NCI-H2107 (cell line): Measurements from ENCODE around the gene COL3A1.

ENCODE experiments used
- DNase-seq: peaks from one replicate; lab custom pipeline; 2025; lab: John Stamatoyannopoulos, UW

COL3A1 gene

DNA sequence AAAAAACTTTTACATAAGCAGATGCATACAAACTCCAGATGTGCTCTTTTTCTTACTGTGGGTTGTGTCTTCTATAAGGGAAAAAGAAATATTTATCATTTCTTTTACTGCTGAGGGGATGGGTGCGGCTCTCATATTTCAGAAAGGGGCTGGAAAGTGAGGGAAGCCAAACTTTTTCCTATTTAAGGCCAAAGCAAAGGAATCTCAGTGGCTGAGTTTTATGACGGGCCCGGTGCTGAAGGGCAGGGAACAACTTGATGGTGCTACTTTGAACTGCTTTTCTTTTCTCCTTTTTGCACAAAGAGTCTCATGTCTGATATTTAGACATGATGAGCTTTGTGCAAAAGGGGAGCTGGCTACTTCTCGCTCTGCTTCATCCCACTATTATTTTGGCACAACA lies at the start of gene COL3A1:
Gene COL3A1, plus strand, starts transcription at position 210 of the 400 bp plus-strand sequence. Its CDS starts 117 bp downstream, at position 327.
- DNase-seq = no peak

DNA sequence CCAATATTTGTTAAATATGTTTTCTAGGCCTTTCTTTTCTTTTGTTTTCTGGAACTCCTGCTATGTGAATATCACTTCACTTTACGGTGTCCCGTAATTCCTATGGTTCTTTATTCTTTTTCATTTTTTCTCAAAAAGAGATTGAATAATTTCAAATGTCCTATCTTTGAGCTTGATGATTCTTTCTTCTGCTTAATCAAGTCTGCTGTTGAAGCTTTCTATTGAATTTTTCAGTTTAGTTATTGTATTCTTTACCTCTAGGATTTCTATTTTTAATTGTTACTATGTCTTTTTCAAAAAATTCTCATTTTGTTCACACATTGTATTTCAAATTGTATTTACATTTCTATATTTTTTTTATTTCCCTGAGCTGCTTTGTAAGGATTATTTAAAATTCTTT lies 45.5 kb upstream of the COL3A1 start:
- DNase-seq = no peak

DNA sequence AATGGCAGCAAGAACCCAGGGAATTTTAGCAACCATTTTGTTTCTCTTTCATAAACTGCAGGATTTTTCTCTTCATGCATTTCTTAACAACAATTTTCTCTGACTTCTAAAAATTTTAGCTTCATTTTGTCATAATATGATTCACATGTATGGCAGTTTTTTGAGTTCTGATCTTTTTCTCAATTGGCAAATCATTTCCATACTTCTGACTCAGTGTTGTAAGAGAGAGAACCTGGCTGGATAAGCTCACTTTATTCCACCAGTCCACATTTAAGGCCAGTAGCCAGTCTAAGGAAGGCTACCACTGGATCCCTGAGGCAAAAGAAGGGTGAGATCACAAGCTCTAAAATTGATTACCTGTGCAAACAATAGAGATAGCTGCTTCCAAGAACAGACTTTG lies 42.8 kb upstream of the COL3A1 start:
- no peak for DNase-seq

DNA sequence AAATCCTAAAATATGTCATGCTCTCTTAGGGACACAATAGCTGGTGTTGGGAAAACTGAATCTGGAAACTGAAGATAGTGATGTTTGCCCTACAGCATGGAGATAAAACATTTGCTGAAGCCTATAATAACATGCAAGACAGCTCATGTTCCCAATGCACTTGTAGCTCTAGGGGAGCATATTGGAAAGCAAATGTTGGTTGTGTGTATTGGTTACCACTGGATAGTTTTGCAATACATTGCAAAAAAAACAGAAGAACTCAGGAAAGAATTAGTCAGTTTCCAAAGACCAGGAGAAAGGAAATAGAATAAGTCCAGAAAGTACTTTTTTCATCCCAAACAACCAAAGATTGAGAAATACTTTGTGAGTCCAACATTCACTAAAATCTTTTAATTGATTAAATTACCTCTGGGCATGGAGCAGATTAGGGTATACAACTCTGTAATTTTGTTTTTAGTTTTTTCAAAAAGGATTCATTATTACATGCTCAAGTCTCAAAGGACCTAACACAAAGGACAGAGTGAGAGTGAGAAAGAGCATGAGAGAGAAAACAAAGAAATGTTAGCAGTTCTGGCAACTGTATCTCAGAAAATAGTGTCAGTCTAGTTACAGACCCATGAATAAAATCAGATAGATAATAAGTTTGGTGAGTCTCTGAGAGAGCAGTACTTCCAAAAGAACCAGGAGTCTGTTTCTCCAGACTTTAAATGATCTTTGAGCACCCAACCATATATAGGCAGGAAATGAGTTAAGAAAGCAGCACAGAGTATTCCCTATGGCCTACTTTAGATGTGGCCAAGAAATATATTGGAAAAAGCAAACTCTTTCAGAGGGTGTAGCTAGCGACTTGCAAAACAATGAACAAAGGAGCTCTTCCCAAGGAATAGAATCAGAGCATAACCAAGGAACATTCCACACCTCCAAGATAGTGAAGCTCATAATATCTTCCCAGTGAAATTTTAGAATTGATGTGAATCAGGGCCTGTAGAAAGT lies 36.6 kb upstream of the COL3A1 start:
- DNase-seq = no peak

DNA sequence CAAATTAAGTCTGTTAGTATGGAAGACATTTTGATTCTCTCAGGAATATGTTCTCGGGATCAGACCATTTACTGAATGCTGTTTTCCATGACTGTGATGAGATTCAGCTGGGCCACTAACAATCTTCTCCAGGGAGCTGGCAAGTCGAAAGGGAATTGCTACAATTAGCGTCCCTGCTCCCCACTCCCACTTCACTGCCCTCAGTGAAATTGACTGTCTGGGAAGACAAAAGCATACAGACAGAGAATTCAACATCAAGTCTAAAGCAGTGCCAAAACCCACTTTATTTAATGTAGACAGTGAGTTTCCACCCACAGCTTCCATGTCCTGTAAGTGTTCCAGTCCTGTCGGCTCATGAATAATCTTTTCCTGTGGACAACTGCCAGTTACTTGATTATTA lies 34.0 kb upstream of the COL3A1 start:
- no peak for DNase-seq

DNA sequence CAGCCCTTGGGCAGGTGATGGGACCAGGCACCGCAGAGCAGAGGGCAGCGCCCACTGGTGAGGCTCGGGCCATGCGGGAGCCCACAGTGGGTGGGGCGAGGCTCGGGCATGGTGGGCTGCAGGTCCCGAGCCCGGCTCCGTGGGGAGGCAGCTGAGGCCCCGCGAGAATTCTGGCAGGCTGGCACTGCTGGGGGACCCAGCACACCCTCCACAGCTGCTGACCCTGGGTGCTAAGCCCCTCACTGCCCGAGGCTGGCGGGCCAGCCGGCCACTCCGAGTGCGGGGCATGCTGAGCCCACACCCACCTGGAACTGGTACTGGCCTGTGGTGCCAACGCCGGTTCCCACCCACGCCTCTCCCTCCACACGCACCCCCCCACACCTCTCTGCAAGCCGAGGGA lies 29.7 kb upstream of the COL3A1 start:
- DNase-seq = no peak

DNA sequence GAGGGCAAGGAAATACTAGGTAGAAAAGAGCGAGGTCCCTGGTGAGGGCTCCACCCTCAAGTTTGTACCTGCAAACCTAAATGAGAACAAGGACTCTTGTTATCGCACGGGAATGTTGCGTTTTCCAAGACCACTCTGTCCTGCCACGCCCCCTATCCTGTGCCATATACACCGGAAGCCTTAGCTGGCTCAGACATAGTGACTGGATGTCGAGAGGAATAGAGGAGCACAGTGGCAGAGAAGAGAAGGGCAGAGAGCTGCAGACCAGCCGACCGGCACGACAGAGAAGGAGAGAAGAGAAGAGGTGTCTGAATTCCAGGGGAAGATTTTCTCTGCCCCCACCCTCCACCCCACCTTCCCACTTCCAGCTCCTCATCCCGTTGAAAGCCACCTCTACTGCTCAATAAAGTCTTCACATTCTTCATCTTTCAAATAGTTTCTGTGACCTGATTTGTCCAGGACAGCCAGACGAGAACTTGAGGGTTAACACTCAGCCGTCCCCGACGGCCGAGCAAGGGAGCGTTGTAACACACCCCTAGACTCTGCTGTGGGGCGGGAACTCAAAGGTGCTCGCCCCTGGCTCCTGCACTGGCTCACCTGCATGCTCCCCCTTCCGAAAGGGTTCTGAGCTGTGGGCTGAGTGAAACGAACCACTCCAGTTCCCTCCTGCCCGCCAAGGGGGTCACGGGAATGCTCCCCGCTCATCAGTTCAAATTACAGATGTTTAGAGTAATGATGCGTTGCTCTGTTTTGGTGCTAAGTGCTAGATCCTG lies 24.9 kb upstream of the COL3A1 start:
- no peak for DNase-seq

DNA sequence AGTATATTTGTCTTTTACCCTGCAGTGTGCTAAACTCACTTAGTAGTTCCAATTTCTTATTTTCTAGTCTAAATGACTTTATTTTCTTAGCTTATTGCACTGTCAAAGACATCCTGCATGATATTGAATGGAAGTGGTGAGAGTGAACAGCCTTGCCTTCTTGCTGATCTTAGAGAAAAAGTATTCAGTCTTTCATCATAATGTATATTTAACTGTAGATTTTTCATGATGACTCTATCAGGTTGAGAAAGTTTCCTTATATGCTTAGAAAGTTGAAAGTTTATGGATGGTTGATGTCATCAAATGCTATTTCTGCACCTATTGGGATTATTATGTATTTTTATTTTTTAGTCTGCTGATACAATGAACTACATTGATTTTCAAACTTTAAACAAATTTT lies 21.3 kb upstream of the COL3A1 start:
- DNase-seq = no peak

DNA sequence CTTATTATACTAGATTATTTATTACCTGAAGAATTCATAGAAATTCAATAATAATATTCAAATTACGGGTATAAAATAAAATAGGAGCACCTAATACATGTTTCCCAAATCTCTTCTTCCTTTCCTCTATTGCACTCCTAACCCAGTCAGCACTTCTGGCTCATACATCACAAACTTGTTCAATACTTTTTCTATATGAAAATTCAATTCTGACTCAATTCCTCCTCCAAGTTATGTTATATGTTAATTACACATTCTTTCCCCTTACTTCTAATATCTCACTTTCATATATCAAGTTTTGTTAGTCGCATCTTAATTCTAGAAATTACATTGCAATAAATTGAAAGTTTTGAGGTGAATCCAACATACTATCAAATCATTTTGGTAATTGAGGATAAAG lies 17.9 kb upstream of the COL3A1 start:
- DNase-seq = no peak

DNA sequence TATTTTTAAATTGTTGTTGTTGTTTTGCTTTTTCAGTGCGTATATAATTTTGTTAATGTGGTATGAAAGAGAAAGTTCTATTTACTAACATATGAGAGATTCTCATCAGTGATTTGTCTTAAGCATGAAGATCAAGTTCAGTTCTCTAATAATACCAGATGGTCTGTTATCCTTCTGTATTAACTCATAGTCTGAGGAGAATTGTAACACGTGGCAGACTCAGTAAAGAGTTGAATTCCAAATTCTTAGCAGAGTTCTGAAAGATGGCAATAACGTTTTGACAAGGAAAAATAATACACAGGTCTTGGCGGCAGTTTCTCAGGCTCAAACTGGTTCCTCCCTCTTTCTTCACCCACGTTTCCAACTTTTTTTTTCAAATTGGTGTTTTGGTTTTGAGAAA lies 17.2 kb upstream of the COL3A1 start:
- DNase-seq = no peak

DNA sequence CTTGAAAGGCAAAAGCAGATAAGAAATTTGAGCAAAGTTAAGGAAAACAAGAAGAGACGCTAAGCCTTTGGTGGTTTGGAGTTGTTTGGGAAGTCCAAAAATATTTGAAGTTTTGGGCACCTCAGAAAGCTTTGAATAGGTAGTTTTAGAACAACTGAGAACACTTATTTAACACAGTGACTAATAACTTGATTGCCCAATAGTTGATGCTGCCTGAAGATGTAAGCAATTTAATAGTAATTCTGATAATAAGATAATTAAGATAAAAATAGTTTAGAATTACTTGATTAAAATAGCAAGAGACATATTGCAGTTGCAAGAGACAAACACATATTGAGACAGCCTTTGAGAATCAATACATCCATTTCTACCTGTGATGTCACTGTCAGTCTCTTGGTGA lies 16.5 kb upstream of the COL3A1 start:
- no peak for DNase-seq

DNA sequence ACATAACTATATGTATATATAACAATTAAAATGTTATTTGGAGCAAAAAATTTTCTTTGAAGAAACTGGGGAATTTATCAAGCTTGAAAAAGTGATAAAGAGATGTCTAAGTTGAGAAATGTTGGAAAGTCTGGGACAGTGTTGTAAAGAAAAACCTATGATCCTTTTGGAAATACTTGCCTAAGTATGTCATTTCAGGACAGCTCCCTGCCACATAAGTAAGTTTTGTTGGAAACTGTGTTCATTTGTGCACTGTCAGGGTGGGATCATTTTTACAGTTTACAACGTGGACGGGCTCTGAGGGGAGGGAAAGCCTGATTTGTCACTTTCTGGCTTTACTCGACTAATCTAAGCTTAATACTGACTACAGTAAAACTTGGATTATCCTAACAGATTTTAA lies 10.4 kb upstream of the COL3A1 start:
- DNase-seq = no peak

DNA sequence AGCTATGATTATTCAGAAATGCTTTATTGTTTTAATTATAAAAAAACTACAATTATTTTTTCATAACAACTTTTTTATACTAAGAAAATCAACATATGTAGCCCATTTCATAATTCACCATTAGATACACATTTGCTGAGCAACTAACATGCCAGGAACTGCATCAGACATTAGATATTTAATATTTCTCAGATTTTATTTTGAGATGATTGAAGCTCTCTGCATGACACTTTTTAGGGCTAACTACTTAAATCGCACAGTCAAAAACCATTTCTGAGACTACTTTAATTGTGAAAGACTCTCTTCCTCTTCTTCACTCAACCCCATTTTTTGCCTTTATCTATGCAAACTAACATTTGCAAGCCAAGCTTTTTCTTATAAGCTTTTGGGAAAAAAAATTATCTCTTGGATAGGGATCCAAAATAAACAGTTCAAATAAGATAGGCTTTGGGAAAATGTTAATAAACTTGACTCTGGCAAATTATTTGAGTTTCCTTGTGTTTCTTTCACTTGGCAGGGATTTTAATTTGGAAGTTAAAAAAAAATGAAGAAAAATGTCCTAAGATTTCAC lies 9.1 kb upstream of the COL3A1 start:
- no peak for DNase-seq

DNA sequence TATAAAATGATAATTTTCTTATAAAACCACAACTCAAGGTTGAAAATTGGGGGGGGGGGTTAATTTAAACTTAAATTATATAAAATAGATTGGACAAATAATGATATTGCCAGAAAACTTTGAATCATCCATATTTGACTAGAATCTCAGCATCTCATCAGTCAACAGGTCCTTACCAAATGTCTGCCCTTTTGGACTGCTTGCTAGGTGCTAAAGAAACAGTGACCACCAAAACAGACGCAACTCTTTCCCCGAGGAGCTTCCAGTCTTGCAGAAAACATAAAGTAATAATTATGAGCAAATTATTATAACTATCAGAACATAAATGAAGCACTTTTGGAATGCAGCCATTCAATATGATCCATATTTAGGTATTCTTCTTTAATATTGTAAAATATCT lies 8.6 kb upstream of the COL3A1 start:
- no peak for DNase-seq

DNA sequence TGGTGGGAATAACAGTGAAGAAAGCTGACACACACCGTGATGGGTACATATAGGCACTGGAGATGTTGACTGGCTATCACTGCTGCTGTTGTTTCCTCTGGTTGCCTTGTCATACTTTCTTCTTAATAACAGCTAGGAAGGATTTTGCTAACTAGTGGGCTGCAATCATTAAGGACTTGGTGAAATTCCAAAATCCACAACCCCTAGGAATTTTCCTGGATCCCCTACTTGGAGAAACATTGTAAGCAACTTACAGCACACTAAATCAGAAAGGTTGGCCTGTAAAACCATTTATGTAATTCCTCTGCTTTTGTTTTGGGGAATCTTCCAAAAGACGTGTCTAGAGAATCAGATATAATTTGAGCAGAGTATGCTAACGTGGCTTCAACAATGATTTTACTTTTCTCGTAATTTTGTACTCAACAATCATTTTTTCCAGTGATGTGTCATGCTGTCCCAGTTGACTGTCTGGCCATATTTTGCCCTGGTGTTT lies 8.0 kb upstream of the COL3A1 start:
- DNase-seq = no peak

DNA sequence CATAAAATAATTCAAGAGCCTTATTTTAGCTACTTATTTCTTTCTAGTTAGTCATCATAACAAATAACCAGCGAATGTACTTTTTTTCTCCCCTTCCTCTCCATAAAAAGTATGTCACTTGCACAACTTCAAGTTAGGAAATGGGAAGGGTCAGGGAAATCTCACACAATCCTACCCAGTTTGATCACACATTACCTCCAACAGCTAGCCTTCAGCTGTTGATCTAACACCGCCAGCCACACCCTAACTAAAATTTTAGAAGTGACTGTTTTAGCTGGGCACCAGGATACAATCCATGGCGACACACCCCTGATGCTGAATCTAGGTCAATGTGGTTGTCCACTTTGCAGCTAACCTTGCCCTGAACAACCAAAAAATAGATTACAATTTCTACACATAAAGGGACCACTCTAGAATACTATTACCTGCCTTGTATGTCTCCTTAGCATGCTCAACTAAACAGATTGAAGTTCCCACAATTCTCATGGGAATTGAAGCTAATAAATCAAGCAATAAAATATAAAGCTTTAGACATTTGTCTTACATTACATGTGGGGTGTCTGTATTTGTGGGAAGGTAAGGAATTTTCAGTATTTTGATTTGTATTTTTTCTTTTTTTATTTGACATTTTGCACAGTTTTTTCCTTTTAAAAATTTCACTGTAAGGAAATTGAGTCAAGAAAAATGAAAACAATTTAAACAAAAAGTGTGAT lies 7.3 kb upstream of the COL3A1 start:
- no peak for DNase-seq

DNA sequence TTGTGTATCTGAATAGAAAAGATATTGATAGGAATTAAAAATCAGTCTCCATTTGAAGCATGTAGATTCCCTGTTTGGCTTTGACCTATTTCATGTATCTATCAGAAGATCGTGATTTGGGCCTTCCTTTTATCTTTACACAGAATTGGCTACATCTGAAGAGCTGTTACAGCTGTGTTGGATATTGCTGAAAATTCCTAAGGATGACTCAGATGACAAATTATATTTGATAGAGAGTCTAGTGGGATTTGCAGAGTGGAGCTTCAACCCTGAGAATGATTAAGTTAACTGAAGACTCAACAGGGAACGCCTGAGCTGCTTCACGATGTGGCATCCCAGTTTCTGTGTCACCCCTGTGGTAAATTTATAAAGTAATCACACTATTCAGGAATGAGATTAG lies 4.9 kb upstream of the COL3A1 start:
- no peak for DNase-seq

DNA sequence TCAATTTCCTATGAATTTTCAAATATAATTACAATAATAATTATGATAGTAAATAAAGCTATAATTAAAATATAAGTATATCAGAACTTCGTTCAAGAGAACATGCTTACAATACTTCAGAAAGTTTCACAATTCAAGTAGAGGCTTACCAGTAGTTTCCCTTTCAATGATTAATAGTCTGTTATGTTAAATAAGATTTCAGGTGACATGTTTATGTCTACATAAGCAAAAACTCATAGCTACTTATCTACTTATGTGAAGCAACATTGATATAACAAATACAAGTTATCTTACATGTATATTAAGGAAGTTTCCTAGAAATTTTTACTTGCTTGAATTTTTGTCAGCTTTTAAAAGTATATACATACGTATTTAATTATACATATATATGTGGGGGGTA lies 4.5 kb upstream of the COL3A1 start:
- no peak for DNase-seq

DNA sequence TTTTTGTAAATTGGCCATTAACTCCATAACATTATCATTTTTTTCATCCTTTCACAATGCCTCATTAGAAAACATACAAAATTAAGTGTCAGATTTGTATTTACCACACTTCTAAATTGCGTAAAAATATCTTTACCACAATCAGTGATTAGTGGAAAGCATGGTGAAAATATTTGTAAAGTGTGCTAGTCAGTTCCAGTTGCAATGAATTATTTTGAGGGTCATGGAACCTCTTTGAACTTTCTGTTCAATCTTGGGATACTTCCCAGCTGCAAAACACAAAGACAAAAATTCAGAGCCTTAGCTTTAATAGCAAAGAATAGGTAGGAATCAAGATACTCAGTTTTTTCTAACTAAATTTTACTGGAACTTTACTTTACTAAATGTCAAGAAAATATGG lies 4.0 kb upstream of the COL3A1 start:
- no peak for DNase-seq

DNA sequence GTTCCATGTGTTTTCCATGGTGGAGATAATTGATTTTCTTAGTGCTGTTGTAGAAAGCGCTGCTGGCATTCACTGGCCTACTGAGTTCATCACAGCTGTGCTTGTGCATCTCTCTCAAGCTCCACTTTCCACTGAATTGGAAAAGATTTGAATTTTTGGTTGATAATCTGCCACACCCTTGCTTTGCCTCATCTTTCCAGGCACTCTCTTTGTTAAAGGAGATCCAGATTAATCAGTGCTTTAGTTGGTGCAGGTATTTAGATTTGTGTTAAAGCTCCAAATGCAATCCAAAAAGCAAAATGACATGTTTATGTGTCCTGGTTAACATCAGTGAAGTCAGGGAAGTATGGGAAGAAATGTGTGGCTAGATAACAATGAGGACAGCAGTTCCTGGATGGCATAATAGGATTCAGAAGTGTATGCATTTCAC lies 2.7 kb upstream of the COL3A1 start:
- no peak for DNase-seq

DNA sequence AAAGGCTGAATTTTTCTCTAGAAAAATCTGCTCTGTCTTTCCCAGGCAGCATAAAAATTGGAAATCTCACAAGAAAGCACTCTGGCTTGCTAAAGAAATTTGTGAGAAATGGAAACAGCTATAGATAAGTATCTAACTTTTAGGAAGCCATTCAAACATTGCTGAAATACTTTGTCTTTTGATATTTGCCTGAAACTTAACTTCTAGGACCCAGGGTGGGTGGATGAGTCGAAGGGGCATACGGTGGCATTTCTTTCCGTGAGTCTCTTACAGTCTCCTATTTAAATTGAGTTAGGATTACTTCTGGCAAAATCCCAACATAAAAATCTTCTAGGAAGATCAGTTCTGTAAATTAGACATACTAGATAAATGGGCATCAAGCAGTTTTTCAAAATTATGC lies 532 bp upstream of the COL3A1 start:
- DNase-seq = no peak

DNA sequence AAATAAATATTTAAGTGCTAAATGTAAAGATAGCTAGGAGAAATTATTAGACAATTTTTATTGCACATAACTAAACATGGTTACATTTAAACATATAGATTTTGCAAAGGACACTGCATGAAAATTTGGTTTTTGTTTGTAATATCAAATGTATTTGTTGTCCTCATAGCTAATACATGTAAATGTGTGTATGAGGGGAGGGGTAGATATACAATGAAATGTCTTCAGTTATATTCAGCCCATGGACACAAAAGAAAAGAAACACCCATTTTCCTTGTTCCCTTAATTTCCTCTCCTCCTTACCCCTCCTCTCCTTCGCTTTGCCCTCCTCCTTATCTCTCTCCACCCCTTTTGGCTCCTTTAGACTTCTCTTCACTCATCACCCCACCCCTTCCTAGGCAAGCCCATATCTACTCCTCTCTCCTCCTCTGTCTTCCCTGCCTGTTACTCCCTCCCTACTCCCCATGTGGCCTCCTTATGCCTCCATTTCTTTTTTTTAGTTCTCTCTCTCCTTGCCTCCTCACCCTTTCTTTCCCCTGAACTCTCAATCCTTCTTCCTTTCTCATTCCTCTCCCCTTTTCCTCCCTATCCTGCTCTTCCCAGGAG lies 1.4 kb downstream of the COL3A1 start:
- no peak for DNase-seq
